Left kidney (tissue), 2 donors: ENCODE data around the gene FARP2. TPM values are rescaled to one million over a fixed set of nuclear protein-coding genes. Genes with fewer than 3 reads are reported as not detected.
"Not testable (repeated sequence)": the region's sequence is repeated elsewhere in the genome, so short reads cannot be mapped to it uniquely, and the experiment has no call there.

Experiments
- DNase-seq: peaks from one replicate; pipeline ENCODE4 v3.0.0-alpha.2; 2013
- polyA plus RNA-seq: library from polyadenylated mRNA; unstranded; fragments of 120-200 nt; gene quantifications from one replicate; pipeline ENCODE4 v1.2.1, GENCODE V29; 2013; ENCODE audit not compliant: insufficient read length

The FARP2 gene
- polyA plus RNA-seq, 1 donor = 72.2 TPM

DNA sequence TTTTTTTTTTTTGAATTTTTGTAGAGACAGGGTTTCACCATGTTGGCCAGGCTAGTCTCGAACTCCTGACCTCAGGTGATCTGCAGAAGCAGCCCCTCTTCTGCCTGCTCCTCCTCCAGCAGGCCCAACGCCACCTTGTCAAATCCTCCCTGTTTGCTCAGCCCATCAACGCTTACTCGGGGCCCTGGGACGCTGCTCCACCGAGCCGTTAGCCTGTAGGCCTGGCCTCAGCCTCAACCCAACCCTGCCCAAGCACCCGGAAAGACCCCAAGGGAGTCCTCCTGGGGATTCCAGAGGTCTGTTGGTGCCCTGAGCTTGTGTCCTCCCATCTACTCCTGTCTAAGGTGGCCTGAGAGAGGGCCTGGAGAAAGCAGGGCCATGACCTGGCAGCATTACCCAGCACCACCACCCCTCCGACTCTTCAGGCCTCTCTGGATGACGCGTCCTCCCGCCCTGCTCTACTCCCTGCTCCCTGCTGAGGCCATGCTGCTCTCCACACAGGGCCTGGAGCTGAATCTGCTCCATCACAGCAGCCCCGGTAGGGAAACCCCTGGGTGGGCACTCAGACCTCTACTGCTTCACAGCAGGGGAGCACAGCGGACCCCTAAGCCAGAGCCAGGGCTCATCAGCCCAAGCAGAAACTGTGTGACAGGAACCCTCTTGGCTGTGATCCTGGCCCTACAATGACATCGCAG lies 149.1 kb downstream of the FARP2 start:
- DNase-seq = no peak

DNA sequence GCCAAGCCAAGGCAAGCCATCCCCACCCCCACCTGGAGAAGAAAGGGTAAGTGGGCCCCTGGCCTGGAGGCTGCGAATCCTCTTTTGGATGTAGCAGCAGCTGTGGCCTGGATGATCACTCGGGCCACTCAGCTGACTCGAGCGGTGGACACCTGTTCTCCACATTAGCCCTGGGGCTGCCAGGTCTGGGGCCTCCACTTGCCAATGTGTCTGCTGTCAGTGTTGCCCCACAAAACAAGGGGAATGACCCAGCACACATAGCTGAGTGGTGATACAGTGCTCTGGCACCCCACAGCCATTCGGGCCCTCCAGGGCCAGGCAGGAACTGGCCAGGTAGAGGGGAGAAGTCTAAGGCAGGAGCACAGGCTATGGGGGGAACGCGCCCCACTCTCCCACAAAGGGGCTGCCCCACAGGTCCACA lies 149.7 kb downstream of the FARP2 start:
- no peak for DNase-seq

DNA sequence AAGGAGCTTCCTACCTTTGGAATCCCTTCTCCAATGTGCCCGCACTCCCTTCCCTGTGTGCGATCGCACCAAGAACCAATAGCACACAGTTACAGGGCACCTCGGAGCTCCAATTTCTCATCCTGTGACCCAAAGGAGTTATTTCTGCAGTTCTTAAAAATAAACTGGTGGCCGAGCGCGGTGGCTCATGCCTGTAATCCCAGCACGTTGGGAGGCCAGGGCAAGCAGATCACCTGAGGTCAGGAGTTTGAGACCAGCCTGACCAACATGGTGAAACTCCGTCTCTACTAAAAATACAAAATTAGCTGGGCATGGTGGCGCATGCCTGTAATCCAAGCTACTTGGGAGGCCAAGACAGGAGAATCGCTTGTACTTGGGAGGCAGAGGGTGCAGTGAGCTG lies 150.2 kb downstream of the FARP2 start:
- not testable (repeated sequence) for DNase-seq

DNA sequence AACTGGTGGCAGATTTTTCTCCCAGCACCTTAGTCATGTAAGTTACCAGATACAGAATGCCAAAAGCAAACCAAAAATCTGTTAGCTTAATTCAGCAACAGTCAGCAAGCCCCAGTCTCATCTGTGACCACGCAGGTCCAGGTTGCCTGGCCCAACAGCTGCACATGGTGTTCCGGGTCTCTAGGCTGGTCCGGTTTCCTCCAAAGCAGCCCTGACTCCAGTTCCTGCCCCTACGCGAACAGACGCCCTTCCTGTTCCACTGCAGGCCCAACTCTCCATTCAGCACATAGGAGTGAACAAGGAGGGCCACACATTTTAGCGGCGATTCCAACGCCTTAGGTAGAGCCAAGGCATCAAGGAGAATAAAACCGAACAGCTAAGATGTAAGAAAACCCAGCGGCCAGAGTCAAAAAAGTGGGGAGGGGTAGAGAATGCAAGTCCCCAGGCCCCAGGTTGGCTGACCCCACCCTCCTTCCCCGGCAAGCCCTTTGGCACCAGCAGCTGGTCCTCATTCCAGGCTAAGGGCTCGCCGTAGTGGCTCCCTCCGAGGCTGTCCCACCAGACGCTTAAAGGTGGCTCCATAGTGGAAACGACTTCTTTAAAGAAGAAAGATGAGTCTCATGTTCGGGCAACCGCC lies 150.8 kb downstream of the FARP2 start:
- no peak for DNase-seq

DNA sequence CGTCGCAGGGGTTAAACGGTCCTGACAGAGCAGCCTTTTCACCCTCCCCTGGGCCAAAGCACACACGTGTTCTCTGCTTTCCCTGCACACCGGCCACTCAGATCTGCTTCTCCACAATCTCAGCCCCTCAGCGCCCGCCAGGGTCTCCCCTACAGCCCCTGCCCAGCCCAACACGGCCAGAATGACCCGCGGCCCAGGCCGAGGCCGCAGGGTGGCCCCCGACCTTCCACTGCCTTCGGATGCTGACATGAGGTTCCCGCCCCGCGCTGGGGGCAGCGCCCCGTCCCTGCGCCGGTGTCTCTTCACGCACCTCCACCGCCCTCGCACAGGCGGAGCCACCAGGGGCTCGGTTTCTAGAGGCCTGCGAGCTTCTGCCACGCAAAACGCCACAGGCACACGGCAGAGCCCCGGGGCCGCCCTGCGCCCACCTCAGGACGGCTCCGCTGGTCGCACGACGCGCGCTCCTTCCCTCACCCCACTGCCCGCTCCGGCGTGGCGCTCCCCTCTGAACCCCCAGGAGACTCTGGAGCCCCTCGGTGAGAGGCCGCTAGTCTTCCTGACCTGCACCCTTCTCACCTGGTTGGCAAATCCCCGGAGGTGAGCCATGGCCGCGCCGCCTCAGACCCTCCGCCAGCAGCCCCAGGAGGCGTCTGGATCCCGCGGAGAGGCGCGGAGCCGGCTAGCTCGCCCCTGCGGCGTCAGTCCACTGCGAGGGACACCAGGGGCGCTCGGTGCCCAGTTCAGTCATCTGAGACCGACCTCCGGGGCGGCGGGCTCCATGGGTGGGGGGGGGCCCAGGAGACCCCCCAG lies 151.6 kb downstream of the FARP2 start:
- peak; percentile 26 for DNase-seq

DNA sequence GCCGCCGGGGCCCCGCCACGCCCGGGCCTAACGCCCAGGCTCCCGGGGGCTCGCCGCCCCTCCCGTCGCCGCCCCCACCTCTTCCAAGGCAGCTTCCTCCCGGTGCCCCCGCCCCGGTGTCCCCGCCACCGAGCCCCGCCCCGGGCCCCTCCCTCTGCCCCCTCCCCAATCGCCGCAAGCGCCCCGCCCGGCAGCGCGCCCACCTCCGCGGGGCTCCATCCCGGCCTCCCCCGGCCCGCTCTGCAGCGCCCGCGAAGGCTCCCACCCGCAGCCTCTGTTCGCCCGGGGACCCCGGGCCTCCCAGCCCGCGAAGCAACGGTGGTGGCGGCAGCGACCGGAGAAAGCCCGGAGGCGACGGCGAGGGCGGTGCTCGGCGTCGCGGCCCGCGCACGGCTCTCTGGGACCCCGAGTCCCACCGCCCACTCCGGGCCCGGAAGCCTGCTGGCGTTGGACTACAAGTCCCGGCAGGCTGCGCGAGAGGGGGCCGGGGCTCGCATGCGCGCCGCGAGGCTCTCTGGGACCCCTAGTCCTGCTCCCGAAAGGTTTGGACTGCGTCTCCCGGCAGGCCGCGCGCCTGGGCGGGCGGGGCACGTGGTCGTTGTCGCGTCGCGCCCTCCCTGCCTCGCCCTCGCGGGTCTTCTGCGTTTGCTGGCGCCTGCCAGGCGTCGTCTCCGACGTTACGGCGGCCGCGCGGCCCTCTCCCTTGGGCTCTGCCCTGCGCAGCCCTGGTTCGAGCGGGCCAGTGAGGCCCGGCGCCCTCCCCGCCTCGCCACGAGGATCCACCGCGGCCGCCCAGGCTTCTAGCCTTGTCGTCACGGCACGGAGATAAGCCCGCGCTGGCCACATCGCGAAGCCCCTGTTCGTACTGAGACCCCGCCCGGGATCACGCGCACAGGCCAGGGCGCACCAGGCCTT lies 152.4 kb downstream of the FARP2 start, which contains the start of gene STK25:
Gene STK25, minus strand, starts transcription at position 345 of the 915 bp plus-strand sequence. CDS start 549 bp downstream, outside the sequence.
- DNase-seq = peak; percentile 98

DNA sequence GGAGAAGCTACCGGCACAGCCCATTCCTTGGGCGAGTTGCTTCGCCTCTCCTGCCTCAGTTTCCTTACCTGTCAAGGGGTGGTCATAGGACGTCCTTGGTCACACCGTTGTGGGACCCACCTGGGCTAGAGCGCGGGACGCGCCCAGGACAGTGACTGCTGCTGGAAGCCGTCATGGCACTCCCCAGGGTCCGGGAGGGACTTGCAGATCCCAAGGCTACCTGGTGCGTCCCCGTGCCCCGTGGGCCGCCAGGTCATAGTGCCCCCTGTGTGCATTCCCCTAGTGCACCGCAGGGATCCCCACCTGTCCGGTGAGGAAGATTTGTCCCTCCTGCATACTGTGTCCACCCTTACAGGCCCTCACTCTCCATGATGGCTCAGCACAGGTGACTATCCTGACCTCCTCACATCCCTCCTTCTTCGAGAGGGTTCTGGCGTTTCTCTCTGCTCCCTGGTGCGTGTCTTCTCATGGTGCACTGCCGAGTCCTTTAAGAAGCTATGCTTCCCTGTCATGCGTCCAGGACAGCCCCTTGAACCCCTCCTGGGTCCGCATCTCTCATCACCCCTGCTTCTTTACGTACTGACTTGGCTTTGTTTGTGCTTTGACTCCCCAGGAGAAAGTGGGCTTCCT lies 153.2 kb downstream of the FARP2 start:
- no peak for DNase-seq

DNA sequence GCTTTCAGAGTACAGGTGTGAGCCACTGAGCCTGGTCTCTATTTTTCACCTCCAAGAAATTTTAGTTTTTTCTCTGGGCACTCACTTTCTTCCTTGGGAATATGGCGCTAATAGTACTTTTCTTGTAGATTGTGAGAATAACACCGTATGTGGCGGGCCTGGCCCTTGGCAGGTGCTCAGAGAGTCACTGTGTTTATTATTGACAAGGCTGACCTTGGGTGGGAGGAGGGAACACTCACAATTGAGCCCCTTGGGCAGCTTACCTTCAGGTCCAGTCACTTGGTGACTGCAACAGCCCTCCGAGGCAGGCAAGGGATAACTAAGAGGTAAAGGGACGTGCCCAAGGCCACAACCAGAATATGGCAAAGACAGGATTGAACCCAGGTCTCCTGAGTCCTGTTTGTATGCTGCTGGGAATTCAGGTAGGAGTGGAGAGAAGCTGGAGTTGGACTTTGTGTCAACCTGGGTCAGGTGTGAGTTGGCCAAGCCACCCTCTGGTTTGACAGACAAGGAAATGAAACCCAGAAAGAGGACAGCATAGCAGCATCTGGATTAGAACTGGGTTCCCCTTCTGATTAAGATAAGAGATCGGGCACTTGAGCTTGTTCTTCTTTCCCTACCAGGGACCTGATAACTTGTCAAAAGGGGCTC lies 155.1 kb downstream of the FARP2 start:
- no peak for DNase-seq

DNA sequence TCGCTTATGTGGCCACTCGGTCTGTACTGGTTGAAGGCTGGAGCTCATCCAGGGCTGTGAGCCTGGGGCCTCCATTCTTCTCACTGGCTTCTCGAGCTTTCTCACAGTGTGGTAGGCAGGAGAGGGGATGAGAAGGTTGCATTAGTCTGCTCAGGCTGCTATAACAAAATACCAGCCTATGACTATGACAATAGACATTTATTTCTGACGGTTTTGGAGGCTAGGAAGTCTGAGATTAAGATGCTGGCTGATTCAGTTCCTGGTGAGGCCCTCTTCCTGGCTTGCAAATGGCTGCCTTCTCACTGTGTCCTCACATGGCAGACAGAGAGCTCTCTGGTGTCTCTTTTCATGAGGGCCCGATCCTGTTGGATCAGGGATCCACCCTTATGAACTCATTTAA lies 158.5 kb downstream of the FARP2 start:
- no peak for DNase-seq

DNA sequence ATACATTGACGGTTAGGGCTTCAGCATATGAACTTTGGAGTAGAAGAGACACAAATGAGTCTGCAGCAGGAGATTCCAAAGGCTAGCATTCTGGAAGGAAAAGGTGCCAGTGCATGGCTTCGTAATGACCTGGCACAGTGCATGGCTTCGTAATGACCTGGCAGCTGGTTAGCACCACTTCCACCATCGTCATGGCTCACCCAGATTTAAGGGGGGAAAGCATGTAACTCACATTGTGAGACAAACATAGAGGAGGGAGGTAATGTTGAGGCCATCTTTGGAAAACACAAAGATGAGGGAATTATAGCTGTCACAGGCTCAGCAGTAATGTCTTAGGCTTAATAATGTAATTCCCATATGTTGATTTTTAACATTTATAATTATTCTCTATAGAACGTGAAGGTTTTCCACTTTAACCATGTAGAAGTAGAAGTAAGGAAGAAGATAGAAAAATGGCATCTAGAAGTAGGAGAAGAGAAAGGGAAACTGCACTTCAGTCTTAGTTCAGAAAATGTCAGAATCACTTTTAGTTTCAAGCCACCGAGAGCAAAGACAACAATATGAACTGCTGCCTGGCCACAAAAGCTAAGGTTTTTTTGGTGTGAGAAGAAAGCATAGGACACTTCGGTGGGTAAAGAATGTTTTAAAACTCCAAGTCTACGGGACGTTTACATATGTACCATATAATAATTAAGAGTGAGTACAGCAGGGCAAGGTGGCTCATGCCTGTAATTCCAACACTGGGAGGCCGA lies 159.1 kb downstream of the FARP2 start:
- DNase-seq = no peak

DNA sequence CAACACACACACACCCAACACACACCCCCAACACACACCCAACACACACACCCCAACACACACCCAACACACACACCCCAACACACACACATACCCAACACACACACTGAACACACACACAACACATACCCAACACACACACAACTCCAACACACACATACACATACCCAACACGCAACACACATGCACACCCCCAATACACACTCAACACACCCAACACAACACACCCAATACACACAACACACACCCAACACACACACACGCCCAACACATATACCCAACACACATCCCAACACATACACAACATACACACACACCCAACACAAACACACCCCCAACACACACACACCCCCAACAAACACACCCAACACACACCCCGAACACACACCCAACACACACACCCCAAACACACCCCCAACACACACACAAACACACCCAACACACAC lies 160.5 kb downstream of the FARP2 start:
- no peak for DNase-seq

DNA sequence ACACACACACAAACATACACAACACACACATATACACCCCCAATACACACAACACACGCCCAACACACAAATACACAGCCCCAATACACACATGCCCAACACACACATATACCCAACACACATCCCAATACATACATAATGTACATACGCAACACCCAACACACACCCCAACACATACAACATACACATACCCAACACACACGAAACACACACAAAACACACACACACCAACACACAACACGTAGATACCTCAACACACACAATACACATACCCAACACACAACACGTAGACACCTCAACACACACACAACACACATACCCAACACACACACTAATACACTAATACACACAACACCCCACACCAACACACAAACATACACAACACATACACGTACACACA lies 161.2 kb downstream of the FARP2 start:
- no peak for DNase-seq

DNA sequence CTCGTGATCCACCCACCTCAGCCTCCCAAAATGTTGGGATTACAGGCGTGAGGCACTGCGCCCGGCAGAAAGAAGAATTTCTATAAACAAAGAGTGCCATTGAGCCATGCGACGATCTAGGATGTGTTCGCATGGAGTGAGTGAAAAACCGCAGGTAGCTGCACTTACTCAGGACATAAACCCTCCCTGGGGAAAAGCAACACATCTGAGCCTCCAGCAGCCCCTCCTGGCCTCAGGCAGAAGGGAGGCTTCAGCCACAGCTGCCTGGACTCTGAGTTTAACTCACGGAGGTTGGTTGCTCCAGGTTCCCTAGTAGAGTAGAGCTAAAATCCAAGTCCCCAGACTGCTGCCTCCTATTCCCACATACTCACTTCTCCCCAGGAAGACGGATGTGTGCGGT lies 163.6 kb downstream of the FARP2 start:
- no peak for DNase-seq

DNA sequence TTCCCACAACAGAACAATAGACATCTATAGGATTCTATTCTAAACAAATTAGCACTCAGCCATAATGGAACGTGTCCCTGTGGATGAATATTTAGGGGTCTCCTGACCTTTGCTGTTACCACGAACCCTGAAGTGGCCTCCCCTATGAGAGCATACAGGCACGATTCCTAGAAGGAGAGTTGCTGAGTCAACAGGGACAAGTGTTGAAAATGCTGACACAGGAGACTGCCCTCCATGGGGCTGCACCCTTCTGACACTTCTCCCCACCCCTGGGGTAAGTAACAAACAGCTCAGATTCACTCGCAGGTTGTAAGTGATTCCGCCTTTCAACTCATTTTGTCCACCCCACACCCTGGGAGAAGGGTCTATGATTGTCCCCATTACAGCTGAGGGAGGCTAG lies 166.4 kb downstream of the FARP2 start:
- DNase-seq = no peak

DNA sequence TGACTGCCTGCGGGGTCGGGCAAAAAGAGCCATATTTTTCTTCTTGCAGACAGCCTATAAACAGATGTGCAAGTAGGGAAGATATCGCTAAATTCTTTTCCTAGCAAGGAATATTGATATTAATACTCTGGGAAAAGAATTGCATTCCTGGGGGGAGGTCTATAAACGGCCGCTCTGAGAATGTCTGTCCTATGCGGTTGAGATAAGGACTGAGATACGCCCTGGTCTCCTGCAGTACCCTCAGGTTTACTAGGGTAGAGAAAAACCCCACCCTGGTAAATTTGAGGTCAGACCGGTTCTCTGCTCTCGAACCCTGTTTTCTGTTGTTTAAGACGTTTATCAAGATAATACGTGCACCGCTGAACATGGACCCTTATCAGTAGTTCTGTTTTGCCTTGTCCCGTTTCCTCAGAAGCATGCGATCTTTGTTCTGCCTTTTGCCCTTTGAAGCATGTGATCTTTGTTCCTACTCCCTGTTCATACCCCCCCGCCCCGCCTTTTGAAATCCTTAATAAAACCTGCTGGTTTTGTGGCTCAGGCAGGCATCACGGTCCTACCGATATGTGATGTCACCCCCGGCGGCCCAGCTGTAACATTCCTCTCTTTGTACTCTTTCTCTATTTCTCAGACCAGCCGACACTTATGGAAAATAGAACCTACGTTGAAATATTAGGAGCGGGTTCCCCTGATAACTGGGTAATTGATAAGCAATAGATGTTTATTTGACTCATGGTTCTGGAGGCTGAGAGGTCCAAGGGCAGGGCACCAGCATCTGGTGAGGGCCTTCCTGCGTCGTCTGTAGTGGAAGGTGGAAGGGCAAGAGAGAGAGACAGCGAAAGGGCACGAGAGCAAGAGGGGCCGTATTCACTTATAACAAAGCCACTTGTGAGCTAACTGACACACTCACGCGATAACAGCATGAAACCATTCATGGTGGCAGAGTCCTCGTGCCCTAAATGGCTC lies 170.0 kb downstream of the FARP2 start:
- not testable (repeated sequence) for DNase-seq

DNA sequence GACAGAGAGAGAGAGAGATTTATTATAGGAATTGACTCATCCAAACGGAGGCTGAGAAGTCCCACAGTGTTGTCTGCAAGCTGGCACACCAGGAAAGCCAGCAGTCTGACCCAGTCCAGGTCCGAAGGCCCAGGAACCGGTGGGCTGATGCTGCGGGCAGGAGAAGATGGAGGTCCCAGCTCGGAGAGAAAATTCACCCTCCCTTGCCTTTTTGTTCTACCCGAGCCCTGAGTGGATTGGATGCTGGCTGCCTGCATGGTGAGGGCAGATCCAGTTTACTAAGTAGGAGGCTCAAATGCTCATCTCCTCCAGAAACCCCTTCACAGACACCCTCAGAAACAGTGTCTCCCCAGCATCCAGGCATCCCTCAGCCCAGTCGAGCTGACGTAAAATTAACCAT lies 174.5 kb downstream of the FARP2 start:
- no peak for DNase-seq

DNA sequence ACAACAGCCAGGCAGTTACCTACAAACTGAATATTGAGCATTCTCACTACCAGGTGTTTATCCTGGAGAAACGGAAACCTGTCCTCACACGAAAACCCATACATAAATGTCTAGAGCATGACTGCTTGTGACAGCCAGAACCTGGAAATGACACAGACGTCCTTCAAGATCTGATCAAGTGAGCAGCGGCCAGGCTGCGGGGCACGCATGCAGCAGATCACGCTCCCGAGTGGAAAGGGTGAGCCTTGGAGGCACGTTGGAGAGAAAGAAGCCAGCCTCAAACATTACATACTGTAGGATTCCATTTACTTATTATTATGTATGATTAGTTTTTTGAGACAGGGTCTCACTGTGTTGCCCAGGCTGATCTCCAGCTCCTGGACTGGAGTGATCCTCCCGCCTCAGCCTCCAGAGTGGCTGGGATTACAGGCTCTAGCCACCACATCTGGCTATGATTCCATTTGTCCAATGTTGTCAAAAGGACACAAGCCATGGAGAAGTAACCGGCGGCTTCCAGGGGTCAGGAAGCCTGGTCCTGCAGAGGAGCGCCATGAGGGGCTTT lies 175.2 kb downstream of the FARP2 start:
- no peak for DNase-seq

DNA sequence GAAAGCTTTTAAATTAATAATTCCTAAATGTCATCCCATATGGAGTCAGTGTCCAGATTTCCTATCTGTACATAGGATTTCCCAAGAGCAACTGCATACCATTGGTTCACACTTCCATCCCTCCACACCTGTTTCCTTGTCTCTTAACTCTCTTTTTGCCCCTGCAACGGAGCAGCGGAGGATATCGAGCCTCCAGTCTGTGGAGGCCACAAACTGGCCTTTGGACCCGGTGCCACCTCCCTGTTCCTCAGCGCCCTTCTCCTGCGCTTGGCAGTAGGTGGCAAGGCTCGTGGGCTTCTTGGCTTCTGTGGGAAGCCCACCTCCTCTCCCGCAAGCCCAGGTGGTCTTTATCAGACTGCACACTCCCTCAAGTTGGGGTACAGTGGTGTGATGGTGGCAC lies 176.1 kb downstream of the FARP2 start:
- DNase-seq = no peak
